ES-I3 (cell line): ENCODE measurements around the gene AKT3.

Experiments
- H3K36me3 ChIP-seq: 2 replicates; pipeline ENCODE4 v1.6.1; 2013; ENCODE audit warnings: mild to moderate bottlenecking, low read length, control low read depth, moderate library complexity; ENCODE audit not compliant: insufficient read depth
- H3K4me1 ChIP-seq: 2 replicates; pipeline ENCODE4 v1.6.1; 2013; ENCODE audit warnings: mild to moderate bottlenecking, control low read depth, low read length; ENCODE audit not compliant: insufficient read depth
- H3K9ac ChIP-seq: 2 replicates; pipeline ENCODE4 v1.6.1; 2013; ENCODE audit warnings: low read depth, mild to moderate bottlenecking, low read length, moderate library complexity
- H3K9me3 ChIP-seq: 2 replicates; pipeline ENCODE4 v1.6.1; 2013; ENCODE audit warnings: mild to moderate bottlenecking, low read length, moderate library complexity; ENCODE audit not compliant: control insufficient read depth, insufficient read depth

Gene AKT3

DNA sequence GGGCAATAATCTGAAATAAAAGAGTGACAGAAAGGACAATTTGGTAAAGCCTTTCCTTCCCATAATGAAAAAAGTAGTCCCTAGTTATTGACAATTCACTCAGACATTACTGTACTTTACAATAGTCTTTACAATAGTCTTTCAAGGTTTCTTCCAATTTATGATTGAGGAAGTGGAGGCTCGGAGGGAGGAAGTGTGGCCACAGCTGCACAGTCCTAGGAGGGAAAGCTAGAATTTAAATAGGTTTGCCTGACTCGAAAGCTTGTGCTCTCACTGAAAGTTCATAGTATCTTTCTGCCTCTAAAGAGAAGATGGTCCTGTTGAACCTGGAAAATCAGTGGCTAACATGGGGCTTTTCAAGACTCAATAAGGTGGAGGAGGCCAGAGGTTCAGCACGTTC lies 391.0 kb downstream of the AKT3 start:
- Histone ChIP-seq H3K36me3 (no peaks in the 10 kb centered on the region), H3K9me3 (no peaks in the 10 kb centered on the region), H3K9ac (no peak overlapping the region), H3K4me1 (no peaks in the 10 kb centered on the region)

DNA sequence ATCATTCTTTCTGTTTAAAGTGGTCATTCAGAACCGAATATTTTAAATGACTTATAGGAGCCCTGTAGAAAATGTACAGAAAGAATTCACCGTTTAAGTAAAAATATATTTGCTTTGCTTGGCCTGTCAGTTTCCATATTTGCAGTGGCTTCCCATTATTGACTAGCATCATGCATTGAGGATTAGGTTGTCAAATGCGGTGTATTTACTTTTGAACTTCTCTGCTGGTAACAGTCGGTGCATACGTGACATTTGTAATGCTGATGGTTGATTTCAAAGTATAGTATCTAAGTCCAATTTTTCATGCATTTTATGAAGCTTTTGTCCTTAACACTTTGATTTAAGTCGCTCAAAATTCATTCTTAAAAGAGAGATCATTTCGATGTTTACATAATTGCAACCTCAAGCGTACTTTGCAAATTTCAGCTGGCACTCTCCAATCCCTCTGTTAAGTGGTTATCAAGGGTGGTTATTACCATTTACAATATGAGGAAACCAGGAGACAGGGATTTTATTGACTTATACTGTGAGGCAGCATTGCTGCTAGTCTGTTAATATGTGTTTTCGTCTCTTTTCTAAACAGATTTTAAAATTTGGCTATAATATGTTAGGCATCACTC lies 392.6 kb downstream of the AKT3 start:
- H3K9ac ChIP-seq: no peak overlapping the region
- no peaks in the 10 kb centered on the region for H3K9me3 ChIP-seq
- H3K4me1 ChIP-seq: no peaks in the 10 kb centered on the region
- H3K36me3 ChIP-seq: no peaks in the 10 kb centered on the region

DNA sequence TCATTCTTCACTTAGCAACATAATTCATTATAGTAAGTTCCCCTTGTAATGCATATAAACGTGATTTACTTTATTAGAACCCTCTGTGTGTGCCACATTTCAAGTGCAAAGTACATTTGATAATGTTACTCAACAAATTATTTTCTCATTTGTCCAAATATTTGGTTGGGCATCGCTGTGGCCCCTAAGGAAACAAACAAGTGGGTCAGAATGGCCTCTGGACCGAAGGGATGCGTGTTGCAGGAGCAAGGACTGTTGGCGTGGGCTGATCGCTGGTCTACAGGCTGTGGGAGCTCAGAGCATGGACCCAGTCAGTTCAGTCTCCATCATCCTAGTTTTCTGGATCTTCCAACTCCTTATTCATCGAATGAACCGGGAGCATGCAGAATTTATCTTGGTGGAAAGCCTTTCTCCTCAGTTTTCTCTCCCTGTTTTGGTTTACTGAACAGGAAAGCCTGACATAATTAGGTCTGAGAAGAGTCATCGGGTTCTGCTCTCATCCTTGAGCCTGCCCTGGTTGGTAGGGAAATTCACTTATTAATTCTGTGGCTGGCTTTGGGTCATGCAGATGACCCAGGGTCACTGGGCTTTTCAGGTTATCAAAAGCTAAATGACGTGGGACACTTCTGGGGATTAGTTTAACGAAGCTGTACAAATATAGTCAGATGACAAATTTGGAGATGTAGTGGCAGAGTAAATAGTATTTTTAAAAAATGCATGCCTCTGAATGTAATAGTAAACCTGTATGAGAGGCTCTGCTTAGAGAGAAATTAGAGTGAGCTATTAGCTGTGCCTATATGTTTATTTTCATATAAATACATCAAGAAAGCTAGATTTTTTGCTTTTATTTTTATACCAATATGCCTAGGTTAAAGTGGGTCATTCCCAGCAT lies 394.0 kb downstream of the AKT3 start:
- Histone ChIP-seq H3K4me1 (0 out of 2 replicates have a peak, but pooled peaks cover 3% of the 10 kb centered on the region), H3K9me3 (no peaks in the 10 kb centered on the region), H3K36me3 (no peaks in the 10 kb centered on the region), H3K9ac (no peak overlapping the region)

DNA sequence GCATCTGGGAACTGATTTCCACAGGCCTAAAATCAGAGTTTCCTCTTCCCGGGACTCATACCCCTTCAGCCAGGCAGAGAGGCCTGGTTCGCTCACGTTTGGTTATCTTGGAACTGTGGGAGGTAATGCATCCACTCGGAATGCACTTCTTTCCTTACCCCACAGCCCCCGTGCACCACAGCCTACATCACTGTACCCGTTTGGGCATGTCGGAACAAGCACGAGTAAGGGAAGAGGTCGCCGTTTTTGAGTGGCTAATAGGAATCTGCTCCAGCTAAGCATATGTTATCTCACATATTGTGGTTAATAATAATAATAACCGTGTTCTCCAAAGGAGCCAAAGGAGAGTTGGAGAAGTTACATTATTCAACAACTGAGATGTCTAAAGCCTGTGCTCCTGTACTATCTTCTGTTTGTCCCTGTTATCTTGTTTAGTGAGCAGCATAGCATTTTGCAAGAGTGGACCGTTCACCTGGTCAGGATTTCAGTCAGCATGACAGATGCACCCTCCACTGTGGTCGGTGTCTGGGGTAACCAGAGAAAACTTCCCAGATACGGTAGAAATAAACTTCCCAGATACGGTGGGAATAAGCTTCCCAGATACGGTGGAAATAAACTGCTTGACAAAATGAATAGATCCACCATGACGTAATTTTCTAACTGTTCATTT lies 395.6 kb downstream of the AKT3 start:
- no peaks in the 10 kb centered on the region for H3K9me3 ChIP-seq
- no peaks in the 10 kb centered on the region for H3K36me3 ChIP-seq
- H3K9ac ChIP-seq: no peak overlapping the region
- H3K4me1 ChIP-seq: 0 out of 2 replicates have a peak, but pooled peaks cover 3% of the 10 kb centered on the region

DNA sequence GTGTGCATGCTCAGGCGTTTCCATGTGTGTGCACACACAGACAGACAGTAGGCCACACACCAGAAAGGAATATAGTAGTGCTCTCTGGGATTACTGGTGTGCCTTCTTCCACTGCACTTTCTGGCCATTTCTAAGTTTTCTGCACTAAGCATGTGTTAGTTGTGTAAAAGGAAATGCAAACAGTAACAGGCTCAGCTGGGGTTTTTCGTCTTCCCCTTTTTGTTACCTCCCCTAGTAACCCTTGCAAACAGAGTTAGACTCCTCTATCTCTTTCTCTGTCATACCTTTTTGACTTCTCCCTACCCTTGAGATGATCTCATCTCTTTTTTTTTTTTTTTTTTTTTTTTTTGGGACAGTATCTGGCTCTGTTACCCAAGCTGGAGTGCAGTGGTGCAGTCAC lies 398.0 kb downstream of the AKT3 start:
- Histone ChIP-seq H3K9me3 (no peaks in the 10 kb centered on the region), H3K4me1 (peaks cover 10% of the 10 kb centered on the region; the same call in 1 of the 2 replicates), H3K36me3 (no peaks in the 10 kb centered on the region), H3K9ac (no peak overlapping the region)

DNA sequence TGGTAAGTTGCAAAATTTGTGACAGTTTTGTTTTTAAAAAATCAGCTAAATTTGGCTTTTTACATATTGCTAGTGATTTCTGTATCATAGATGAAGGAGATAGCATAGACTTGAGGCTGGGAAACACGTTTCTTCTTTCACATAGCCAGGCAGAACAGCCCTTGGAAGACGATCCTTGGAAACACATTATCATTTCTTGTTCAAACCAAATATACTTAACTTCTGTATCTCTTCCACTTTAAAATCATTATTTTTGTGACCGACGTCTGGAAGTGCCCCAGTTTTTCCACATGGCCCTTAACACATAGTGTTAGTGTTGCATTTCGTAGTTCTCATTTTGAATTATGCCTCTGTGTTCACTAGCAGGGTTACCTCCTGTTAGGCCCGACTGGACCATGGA lies 400.7 kb downstream of the AKT3 start:
- no peaks in the 10 kb centered on the region for H3K36me3 ChIP-seq
- H3K9me3 ChIP-seq: no peaks in the 10 kb centered on the region
- peaks cover 10% of the 10 kb centered on the region; the same call in 1 of the 2 replicates for H3K4me1 ChIP-seq
- H3K9ac ChIP-seq: no peak overlapping the region

DNA sequence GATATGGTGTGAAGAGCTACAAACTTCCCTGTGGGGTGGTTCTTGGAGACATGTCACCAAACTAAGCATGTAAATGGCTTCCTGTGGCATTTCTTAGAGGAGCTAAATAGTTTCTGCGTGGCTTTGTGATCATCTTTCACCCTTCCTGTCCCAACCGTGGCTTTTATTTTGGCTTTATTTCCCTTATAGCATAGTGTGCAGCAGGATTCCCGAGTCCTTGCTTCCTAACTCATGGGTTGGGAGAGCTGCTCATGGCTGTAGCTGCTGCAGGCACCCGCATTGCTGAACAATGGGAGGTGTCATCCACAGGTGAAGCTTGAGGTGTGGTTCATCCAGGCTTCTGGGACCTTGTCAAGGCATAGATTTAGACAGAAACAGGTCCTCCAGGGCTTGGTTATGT lies 402.2 kb downstream of the AKT3 start:
- Histone ChIP-seq H3K9me3 (no peaks in the 10 kb centered on the region), H3K4me1 (peaks cover 10% of the 10 kb centered on the region; the same call in 1 of the 2 replicates)

DNA sequence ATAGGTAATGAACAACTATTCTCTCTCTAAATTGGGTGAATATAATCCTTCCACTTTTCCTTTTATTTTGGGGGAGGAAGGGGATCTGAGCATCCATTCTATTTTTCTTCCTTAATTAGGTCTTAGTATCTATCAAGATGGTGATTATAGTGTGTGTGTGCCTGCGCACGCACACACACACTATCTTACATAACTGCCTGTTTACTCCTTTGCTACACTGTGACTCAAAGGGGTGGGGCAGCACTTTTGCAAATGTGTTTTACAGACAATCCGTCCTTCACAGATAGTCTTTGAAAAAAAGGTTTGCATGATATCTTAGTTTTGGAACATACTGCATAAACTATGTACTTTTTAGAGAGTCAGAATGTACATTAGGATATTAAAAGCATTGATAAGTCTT lies 402.7 kb downstream of the AKT3 start:
- H3K9me3 ChIP-seq: no peaks in the 10 kb centered on the region
- H3K9ac ChIP-seq: no peak overlapping the region
- no peaks in the 10 kb centered on the region for H3K36me3 ChIP-seq
- peaks cover 10% of the 10 kb centered on the region; the same call in 1 of the 2 replicates for H3K4me1 ChIP-seq

More for the DNA sequence above, 402.2 kb downstream of the AKT3 start:
- Histone ChIP-seq H3K36me3 (no peaks in the 10 kb centered on the region), H3K9ac (no peak overlapping the region)

DNA sequence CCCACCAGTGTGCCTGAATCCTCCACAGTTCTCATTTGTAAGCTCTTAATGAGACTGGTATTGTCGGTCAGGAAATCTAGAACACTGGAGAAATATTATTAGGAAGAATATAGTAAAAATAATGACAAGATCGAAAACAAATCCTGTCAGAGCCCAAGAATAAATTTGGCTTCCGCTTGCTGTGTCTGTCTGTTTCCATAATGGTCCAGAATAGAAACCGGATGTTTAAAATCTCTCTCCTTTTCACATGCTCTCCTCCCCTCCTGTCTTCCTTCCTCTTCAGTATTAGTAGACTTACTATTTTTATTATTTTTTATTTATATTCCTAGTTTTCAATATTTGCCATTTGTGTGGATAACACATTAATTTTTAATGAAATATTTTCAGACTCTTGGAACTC lies 406.5 kb downstream of the AKT3 start:
- no peaks in the 10 kb centered on the region for H3K36me3 ChIP-seq
- H3K9ac ChIP-seq: no peak overlapping the region
- peaks cover 18% of the 10 kb centered on the region for H3K4me1 ChIP-seq
- H3K9me3 ChIP-seq: no peaks in the 10 kb centered on the region

DNA sequence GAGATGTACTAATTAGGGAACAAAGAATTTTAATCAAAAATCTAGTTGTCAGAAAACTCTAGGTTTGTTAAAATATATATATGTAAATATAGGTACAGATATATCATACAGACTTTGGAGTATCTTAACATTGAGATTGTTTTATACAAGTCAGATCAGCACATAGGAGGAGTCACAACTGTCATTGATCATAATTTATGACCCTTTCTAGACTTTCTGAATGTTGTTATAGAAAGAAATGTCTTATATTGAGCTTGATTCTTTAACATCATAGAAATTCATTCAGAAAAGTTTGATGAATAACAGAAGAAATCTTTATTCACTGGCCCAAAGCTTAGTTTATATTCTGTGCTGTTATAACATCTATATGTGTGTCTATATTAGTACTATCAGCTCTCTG lies 408.4 kb downstream of the AKT3 start:
- Histone ChIP-seq H3K9ac (no peak overlapping the region), H3K9me3 (no peaks in the 10 kb centered on the region), H3K4me1 (peaks cover 11% of the 10 kb centered on the region), H3K36me3 (no peaks in the 10 kb centered on the region)

DNA sequence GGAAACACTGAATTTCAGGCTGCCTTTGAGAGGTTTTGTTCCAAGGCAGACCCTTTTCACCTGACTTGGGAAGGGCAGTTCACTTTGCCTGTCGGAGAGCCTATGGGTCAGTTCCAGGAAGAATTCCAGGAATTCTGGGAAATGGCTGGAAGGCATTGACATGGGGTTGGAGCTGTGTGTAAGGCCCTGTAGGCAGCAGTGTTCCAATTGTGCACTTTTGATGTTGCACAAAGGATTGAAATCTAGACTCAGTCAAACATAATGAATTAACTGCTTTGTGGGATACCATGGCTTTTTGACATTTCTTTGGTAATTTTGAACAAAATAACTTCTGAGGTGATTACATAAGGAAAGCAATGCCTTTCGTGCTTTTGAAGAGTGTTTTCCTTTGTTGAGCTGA lies 409.6 kb downstream of the AKT3 start:
- Histone ChIP-seq H3K36me3 (no peaks in the 10 kb centered on the region), H3K4me1 (peaks cover 11% of the 10 kb centered on the region), H3K9ac (no peak overlapping the region), H3K9me3 (no peaks in the 10 kb centered on the region)

DNA sequence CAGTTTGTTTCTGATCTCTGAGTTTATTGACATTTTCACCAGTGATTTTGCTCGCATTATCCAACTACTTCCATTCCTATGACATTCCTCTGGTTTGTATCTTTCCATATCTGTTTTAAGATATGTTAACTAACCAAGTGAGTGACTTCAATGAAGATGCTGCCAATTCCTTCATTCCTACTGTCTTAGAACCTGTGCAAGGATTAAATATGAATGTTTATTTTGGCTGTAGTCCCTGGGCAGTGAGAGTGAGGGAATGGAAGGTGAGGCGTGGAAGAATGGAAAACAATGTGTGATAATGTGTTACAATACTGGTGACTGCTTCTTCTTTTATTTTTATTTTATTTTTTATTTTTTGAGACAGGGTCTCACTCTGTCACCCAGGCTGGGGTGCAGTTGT lies 411.2 kb downstream of the AKT3 start:
- H3K9me3 ChIP-seq: no peaks in the 10 kb centered on the region
- no peaks in the 10 kb centered on the region for H3K36me3 ChIP-seq
- H3K9ac ChIP-seq: no peak overlapping the region
- peaks cover 11% of the 10 kb centered on the region for H3K4me1 ChIP-seq
